Stimulated activated CD8-positive, alpha-beta memory T cell treated with anti-CD3 and anti-CD28 coated beads, Interleukin-12 subunit alpha, Interleukin-12 subunit beta, amount 100 ng/mL, for 4 hours (primary cell): Measurements from ENCODE around the gene TOR1A.

Experiments used
- DNase-seq: peaks from one replicate; pipeline ENCODE4 v3.0.0-alpha.2; 2020; ENCODE audit warnings: low read depth

TOR1A gene

GRCh38 chr9:129823935-129824601 lies at the start of gene TOR1A:
TSS of gene TOR1A (minus strand) at chr9:129824136. CDS start at chr9:129824085, 51 bp downstream.
- peak; percentile 84 for DNase-seq

GRCh38 chr9:129871046-129871445 lies 47.1 kb upstream of the TOR1A start:
- no peak for DNase-seq

- no peak for DNase-seq
Observed at GRCh38 chr9:129869585-129870501, 45.9 kb upstream of the TOR1A start.

GRCh38 chr9:129868872-129869486 lies 45.0 kb upstream of the TOR1A start:
- DNase-seq = peak; percentile 80

- no peak for DNase-seq
Observed at GRCh38 chr9:129868023-129868871, 44.3 kb upstream of the TOR1A start.

GRCh38 chr9:129867136-129868022 lies 43.4 kb upstream of the TOR1A start:
- no peak for DNase-seq

GRCh38 chr9:129866394-129867135 lies 42.6 kb upstream of the TOR1A start:
- DNase-seq = no peak

GRCh38 chr9:129865668-129866320 lies 41.9 kb upstream of the TOR1A start:
- no peak for DNase-seq

GRCh38 chr9:129864991-129865647 lies 41.2 kb upstream of the TOR1A start:
- no peak for DNase-seq

GRCh38 chr9:129863059-129863690 lies 39.2 kb upstream of the TOR1A start:
- DNase-seq = no peak

GRCh38 chr9:129861447-129861827 lies 37.5 kb upstream of the TOR1A start:
- no peak for DNase-seq

GRCh38 chr9:129860653-129861446 lies 36.9 kb upstream of the TOR1A start:
- DNase-seq = no peak

GRCh38 chr9:129858167-129858962 lies 34.4 kb upstream of the TOR1A start:
- no peak for DNase-seq

GRCh38 chr9:129857207-129857606 lies 33.3 kb upstream of the TOR1A start:
- no peak for DNase-seq

- DNase-seq = no peak
Observed at GRCh38 chr9:129854588-129855110, 30.7 kb upstream of the TOR1A start.

GRCh38 chr9:129853614-129854013 lies 29.7 kb upstream of the TOR1A start:
- no peak for DNase-seq

- no peak for DNase-seq
Observed at GRCh38 chr9:129852579-129852978, 28.6 kb upstream of the TOR1A start.
